Natural killer cell (primary cell): ENCODE data around the gene ISG20L2. TPM values are rescaled to one million over a fixed set of nuclear protein-coding genes. Genes with fewer than 3 reads are reported as not detected.

Source experiments
- ATAC-seq, 3 donors: fragments of 150-1000 bp in 2 of 3; fragments of 200-7000 bp in 1 of 3; cut with Tn5 transposase; 1 replicate in 1 of 3; 2 replicates in 2 of 3; pipeline ENCODE4 v1.10.0; 2021; ENCODE audit warnings: mild to moderate bottlenecking in 2 of 3, moderate library complexity in 2 of 3
- DNase-seq, 2 donors: peaks; one replicate each; pipeline versions ENCODE4 v3.0.0 to v3.0.0-alpha.2; 2013 to 2021; ENCODE audit warnings: mixed read lengths in 1 of 2
- H3K27ac ChIP-seq: one replicate; pipeline ENCODE4 v1.5.1; 2013; ENCODE audit warnings: mild to moderate bottlenecking, low read length
- H3K27me3 ChIP-seq: one replicate; pipeline ENCODE4 v1.6.1; 2013; ENCODE audit warnings: low read length; ENCODE audit not compliant: control insufficient read depth, insufficient read depth
- H3K36me3 ChIP-seq: one replicate; pipeline ENCODE4 v1.6.1; 2013; ENCODE audit warnings: low read length; ENCODE audit not compliant: control insufficient read depth, insufficient read depth
- H3K4me1 ChIP-seq: one replicate; pipeline ENCODE4 v1.6.1; 2013; ENCODE audit warnings: low read length; ENCODE audit not compliant: control insufficient read depth, insufficient read depth
- H3K4me3 ChIP-seq: one replicate; pipeline ENCODE4 v1.5.1; 2013; ENCODE audit warnings: low read length
- H3K9me3 ChIP-seq: one replicate; pipeline ENCODE4 v1.6.1; 2013; ENCODE audit warnings: low read length; ENCODE audit not compliant: control insufficient read depth, insufficient read depth
- H3K27ac Mint-ChIP-seq, 2 donors: one replicate each; pipeline ENCODE4 v1.8.0; 2022; ENCODE audit warnings: mild to moderate bottlenecking in 2 of 2, mixed read lengths in 2 of 2, moderate library complexity in 1 of 2
- H3K27me3 Mint-ChIP-seq, 2 donors: one replicate each; pipeline ENCODE4 v1.8.0; 2022; ENCODE audit warnings: low read depth in 2 of 2, mixed read lengths in 2 of 2
- H3K36me3 Mint-ChIP-seq: one replicate; pipeline ENCODE4 v1.8.0; 2022; ENCODE audit warnings: mixed read lengths
- H3K4me1 Mint-ChIP-seq, 2 donors: one replicate each; pipeline ENCODE4 v1.8.0; 2022; ENCODE audit warnings: mixed read lengths in 2 of 2
- H3K4me3 Mint-ChIP-seq: one replicate; pipeline ENCODE4 v1.8.0; 2022; ENCODE audit warnings: mild to moderate bottlenecking, moderate library complexity, mixed read lengths
- H3K9me3 Mint-ChIP-seq, 2 donors: one replicate each; pipeline ENCODE4 v1.8.0; 2022; ENCODE audit warnings: mixed read lengths in 2 of 2
- WGBS: methylation state at CpG from one replicate; pipeline ENCODE4 v1.1.7; 2013; ENCODE audit warnings: missing lambda C conversion rate; ENCODE audit not compliant: insufficient coverage; 5-methylcytosine and 5-hydroxymethylcytosine counted together
- intact Hi-C: fragments of 100-400 bp; cut with micrococcal nuclease; formaldehyde crosslinking; loops from one replicate; pipeline ENCODE4 v1.14.2; 2022
- total RNA-seq, 4 donors: library from RNA; stranded (reverse); fragments of 120-200 nt in 1 of 4; gene quantifications; one replicate each; pipeline versions ENCODE4 v1.2.3 to v1.2.4, GENCODE V29; 2013 to 2022
- TF ChIP-seq, protein P1 (sequence below): fragments of 200-600 bp; IDR thresholded peaks from one replicate; pipeline ENCODE4 v1.8.0; 2022; ENCODE audit warnings: antibody characterized with exemption

ISG20L2 gene
- total RNA-seq, 3 donors from 2014 or later (not counting 1 experiment from before 2014, with no cell fraction given): 60.3 to 71.9 (median 68.7) TPM

DNA sequence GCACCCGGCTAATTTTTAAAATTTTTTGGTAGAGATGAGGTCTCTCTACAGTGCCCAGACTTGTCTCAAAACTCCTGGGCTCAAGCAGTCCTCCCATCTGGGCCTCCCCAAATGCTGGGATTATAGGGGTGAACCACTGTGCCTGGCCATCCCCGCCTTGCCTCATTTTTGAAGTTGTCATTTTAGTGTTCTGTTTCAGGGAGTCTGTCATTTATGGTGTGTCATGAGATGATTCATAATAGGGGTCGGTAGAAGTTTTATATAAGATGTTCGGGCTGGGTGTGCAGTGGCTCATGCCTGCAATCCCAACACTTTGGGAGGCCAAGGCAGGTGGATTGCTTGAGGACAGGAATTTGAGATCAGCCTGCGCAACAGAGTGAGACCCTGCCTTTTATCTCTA is 47.2 kb upstream of the ISG20L2 start:
- Histone ChIP-seq H3K27ac (no peak overlapping the region), H3K36me3 (peaks cover 17% of the 10 kb centered on the region), H3K27me3 (no peaks in the 10 kb centered on the region), H3K4me3 (no peak overlapping the region), H3K4me1 (peaks cover 4% of the 10 kb centered on the region), H3K9me3 (no peaks in the 10 kb centered on the region)
- no peak overlapping the region for H3K27ac Mint-ChIP-seq
- ATAC-seq (no peak), DNase-seq (no peak)
- intact Hi-C loops: no loop called here
- peaks cover 3% of the 10 kb centered on the region for H3K36me3 Mint-ChIP-seq
- H3K9me3 Mint-ChIP-seq: no peaks in the 10 kb centered on the region
- TF ChIP-seq, protein P1, sequence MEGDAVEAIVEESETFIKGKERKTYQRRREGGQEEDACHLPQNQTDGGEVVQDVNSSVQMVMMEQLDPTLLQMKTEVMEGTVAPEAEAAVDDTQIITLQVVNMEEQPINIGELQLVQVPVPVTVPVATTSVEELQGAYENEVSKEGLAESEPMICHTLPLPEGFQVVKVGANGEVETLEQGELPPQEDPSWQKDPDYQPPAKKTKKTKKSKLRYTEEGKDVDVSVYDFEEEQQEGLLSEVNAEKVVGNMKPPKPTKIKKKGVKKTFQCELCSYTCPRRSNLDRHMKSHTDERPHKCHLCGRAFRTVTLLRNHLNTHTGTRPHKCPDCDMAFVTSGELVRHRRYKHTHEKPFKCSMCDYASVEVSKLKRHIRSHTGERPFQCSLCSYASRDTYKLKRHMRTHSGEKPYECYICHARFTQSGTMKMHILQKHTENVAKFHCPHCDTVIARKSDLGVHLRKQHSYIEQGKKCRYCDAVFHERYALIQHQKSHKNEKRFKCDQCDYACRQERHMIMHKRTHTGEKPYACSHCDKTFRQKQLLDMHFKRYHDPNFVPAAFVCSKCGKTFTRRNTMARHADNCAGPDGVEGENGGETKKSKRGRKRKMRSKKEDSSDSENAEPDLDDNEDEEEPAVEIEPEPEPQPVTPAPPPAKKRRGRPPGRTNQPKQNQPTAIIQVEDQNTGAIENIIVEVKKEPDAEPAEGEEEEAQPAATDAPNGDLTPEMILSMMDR: no peak
- 82% methylated on average over 4 of the region's 5 CpGs for WGBS
- H3K4me3 Mint-ChIP-seq: no peak overlapping the region
- peaks cover 41 to 49% of the 10 kb centered on the region in 2 donors for H3K4me1 Mint-ChIP-seq
- no peaks in the 10 kb centered on the region for H3K27me3 Mint-ChIP-seq

DNA sequence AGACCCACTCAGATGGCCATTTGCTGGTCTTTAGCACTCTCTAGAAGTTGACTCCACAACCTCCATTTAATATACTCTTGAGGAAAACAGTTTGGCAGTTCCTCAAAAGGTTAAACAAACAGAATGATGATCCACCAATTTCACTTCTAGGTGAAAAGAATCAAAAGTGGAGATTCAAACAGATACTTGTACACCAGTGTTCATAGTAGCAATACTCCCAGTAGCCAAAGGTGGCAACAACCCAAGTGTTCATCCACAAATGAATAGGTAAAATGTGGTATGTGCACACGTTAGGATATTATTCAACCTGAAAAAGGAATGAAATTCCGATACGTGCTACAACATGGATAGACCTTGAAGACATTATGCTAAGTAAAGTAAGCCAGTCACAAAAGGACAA is 45.0 kb upstream of the ISG20L2 start:
- Mint-ChIP-seq H3K9me3 (no peaks in the 10 kb centered on the region), H3K27ac (no peak overlapping the region), H3K27me3 (no peaks in the 10 kb centered on the region), H3K4me1 (peaks cover 58 to 69% of the 10 kb centered on the region in 2 donors), H3K4me3 (no peak overlapping the region), H3K36me3 (peaks cover 6% of the 10 kb centered on the region)
- H3K27ac ChIP-seq: no peak overlapping the region
- DNase-seq (no peak), ATAC-seq (no peak)
- TF ChIP-seq, protein P1: no peak
- intact Hi-C loops: no loop called here
- H3K27me3 ChIP-seq: no peaks in the 10 kb centered on the region
- WGBS: 90% methylated on average over 3 of the region's 3 CpGs
- H3K9me3 ChIP-seq: no peaks in the 10 kb centered on the region
- peaks cover 20% of the 10 kb centered on the region for H3K36me3 ChIP-seq
- H3K4me1 ChIP-seq: peaks cover 12% of the 10 kb centered on the region
- no peak overlapping the region for H3K4me3 ChIP-seq

DNA sequence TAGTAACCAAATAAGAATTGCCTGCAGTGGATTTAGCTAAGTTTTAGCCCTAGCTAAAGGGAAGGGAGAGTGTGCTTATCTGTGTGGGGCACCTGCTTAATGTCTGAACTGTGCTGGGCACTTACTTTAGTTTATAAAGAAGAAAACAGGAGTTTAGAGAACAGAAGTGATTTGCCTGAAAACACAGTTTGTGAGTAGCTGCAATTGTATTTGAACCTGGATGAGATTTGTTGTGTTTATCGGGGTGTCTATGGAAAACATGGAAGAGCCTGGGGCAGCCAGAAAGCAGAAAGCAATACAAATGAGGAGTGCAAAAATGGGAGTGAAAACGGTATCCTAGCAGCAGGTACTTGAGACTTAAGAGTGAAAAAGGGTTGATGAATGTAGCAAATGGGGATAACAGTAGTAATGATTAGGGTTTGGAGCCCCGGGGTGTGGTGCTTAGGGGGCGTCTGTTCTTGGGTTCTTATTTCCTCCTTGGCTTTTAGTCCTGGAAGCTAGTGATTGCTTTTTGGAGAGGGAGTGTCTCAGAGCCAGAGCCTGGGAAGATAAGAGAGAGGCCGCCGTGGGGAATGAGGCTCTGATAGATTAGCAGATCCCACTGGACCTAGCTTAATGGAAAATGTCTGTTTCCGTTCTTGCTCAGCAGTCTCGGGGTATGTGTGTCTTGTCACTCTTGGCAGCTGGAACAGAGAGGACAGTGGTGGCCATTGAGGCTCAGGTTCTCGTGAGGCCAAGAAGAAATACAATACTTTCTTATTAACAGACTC is 44.3 kb upstream of the ISG20L2 start:
- TF ChIP-seq, protein P1: no peak
- intact Hi-C loops: no loop called here
- no peaks in the 10 kb centered on the region for H3K27me3 Mint-ChIP-seq
- DNase-seq (no peak), ATAC-seq (no peak)
- H3K4me1 ChIP-seq: peaks cover 19% of the 10 kb centered on the region
- H3K4me3 Mint-ChIP-seq: no peak overlapping the region
- H3K9me3 Mint-ChIP-seq: no peaks in the 10 kb centered on the region
- H3K36me3 ChIP-seq: peaks cover 20% of the 10 kb centered on the region
- peaks cover 60 to 70% of the 10 kb centered on the region in 2 donors for H3K4me1 Mint-ChIP-seq
- H3K4me3 ChIP-seq: no peak overlapping the region
- 86% methylated on average over 9 of the region's 9 CpGs for WGBS
- no peaks in the 10 kb centered on the region for H3K27me3 ChIP-seq
- no peaks in the 10 kb centered on the region for H3K9me3 ChIP-seq
- peaks cover 6% of the 10 kb centered on the region for H3K36me3 Mint-ChIP-seq
- H3K27ac ChIP-seq: no peak overlapping the region
- no peak overlapping the region for H3K27ac Mint-ChIP-seq

DNA sequence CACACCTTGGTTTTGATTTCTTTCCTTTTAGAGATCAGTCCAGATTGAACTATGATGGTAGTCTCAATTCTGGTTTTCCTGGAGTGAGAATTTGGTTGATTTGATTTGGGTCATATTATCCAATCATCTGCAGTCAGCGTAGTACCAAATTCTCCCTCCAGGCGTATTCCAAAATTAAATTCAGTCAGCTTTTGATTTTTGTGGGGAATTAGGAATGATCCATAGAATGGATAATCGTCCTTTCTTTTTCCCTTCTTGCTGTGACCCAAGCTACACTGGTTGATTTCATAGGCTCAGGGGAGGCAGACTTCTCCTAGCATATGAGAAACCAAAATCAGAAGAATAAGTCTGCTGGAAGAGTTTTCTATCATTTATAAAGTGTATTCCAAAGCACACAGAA is 43.7 kb upstream of the ISG20L2 start:
- H3K9me3 Mint-ChIP-seq: no peaks in the 10 kb centered on the region
- ATAC-seq (no peak), DNase-seq (no peak)
- H3K27me3 Mint-ChIP-seq: no peaks in the 10 kb centered on the region
- H3K4me1 ChIP-seq: peaks cover 22% of the 10 kb centered on the region
- no peak overlapping the region for H3K27ac ChIP-seq
- intact Hi-C loops: no loop called here
- H3K27ac Mint-ChIP-seq: peak overlapping the region in 1 of 2 donors; percentile 21
- H3K4me3 ChIP-seq: no peak overlapping the region
- TF ChIP-seq, protein P1: no peak
- no peaks in the 10 kb centered on the region for H3K9me3 ChIP-seq
- H3K4me3 Mint-ChIP-seq: no peak overlapping the region
- 90% methylated on average over 1 of the region's 3 CpGs for WGBS
- peaks cover 20% of the 10 kb centered on the region for H3K36me3 ChIP-seq
- peaks cover 54 to 64% of the 10 kb centered on the region in 2 donors for H3K4me1 Mint-ChIP-seq
- peaks cover 6% of the 10 kb centered on the region for H3K36me3 Mint-ChIP-seq
- H3K27me3 ChIP-seq: no peaks in the 10 kb centered on the region
